B cell (primary cell): Measurements from ENCODE around the gene ANGPT4.

Experiments used
- CTCF ChIP-seq: fragments of 200-600 bp; IDR thresholded peaks from one replicate; pipeline ENCODE4 v1.8.0; 2022; ENCODE audit warnings: antibody characterized with exemption, mild to moderate bottlenecking
- EZH2 ChIP-seq: IDR thresholded peaks from 2 replicates; pipeline ENCODE4 v1.6.1; 2012; ENCODE audit warnings: borderline replicate concordance, low read depth, mild to moderate bottlenecking, moderate library complexity, low read length; ENCODE audit not compliant: insufficient read depth, poor library complexity, severe bottlenecking

DNA sequence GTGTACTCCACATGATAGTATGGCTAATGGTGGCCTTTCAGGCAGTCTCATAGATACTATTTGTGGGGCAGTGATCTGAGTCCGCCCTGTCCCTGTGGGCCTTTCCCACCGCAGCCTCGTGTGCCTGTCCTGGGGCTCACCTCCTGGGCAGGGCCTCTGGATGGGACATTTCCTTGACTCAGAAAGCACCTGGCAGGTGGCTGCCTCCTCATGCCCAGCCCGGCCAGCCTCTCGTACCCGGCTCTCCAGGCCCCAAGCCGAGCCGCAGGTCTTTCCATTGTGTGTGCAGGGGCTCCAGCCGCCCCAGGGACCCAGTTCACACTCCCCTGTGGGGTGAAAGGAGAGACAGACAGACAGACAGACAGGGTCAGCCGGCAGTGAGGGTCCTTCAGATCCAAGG lies 47.7 kb upstream of the ANGPT4 start:
- TF ChIP-seq CTCF (no peak), EZH2 (no peak)
